OCI-LY7 (cell line): ENCODE data around the gene RNF149. TPM values are rescaled to one million over a fixed set of nuclear protein-coding genes. Genes with fewer than 3 reads are reported as not detected.

Experiments
- BruUV-seq: library from RNA; stranded (reverse); fragments of 400-500 nt; replicated peaks from 2 replicates; lab custom pipeline; 2021; lab: Mats Ljungman, UMichigan
- CTCF ChIA-PET: fragments of 300-600 bp; sonication (Branson Sonifier 250); formaldehyde crosslinking; loops from one replicate; lab custom pipeline; 2022; ENCODE audit warnings: antibody characterized with exemption; ENCODE audit not compliant: unreplicated experiment; lab: Charles Lee
- POLR2A ChIA-PET: fragments of 300-600 bp; sonication (Branson Sonifier 250); formaldehyde crosslinking; loops from one replicate; lab custom pipeline; 2022; ENCODE audit warnings: antibody characterized with exemption; lab: Charles Lee
- DNase-seq: peaks from one replicate; pipeline ENCODE4 v3.0.0-alpha.2; 2015; ENCODE audit warnings: low spot score
- H2AFZ ChIP-seq: fragments of 200-600 bp; sonication (generic), shearing (Covaris generic); 2 replicates; pipeline ENCODE4 v1.6.1; 2014; ENCODE audit warnings: mild to moderate bottlenecking, antibody characterized with exemption, low read length, moderate library complexity
- H3K27ac ChIP-seq: fragments of 200-600 bp; sonication (generic); 2 replicates; pipeline ENCODE4 v1.5.1; 2014; ENCODE audit warnings: mixed run types, low read depth, mild to moderate bottlenecking, moderate library complexity, low read length, inconsistent platforms; ENCODE audit not compliant: poor library complexity, severe bottlenecking
- H3K36me3 ChIP-seq: fragments of 200-600 bp; sonication (generic); 2 replicates; pipeline ENCODE4 v1.6.1; 2014; ENCODE audit warnings: mild to moderate bottlenecking, antibody characterized with exemption, low read length, moderate library complexity, mixed read lengths; ENCODE audit not compliant: insufficient read depth
- H3K4me1 ChIP-seq: fragments of 200-600 bp; sonication (generic); 2 replicates; pipeline ENCODE4 v1.5.1; 2014; ENCODE audit warnings: mild to moderate bottlenecking, low read length; ENCODE audit not compliant: insufficient read depth, poor library complexity, severe bottlenecking
- H3K4me2 ChIP-seq: fragments of 200-600 bp; sonication (generic); 2 replicates; pipeline ENCODE4 v1.6.1; 2014; ENCODE audit warnings: mild to moderate bottlenecking, low read length
- H3K4me3 ChIP-seq: fragments of 200-600 bp; sonication (generic); 2 replicates; pipeline ENCODE4 v1.5.1; 2014; ENCODE audit warnings: mild to moderate bottlenecking, low read depth, low read length; ENCODE audit not compliant: poor library complexity, severe bottlenecking
- H3K79me2 ChIP-seq: fragments of 200-600 bp; sonication (generic); 2 replicates; pipeline ENCODE4 v1.6.1; 2016; ENCODE audit warnings: low read depth, mild to moderate bottlenecking, low read length, moderate library complexity, mixed read lengths; ENCODE audit not compliant: insufficient read depth
- H3K9me2 ChIP-seq: fragments of 200-600 bp; sonication (generic); 2 replicates; pipeline ENCODE4 v1.6.1; 2016; ENCODE audit warnings: mild to moderate bottlenecking, low read length, mixed read lengths; ENCODE audit not compliant: insufficient read depth
- H3K9me3 ChIP-seq: fragments of 200-600 bp; sonication (generic); 2 replicates; pipeline ENCODE4 v1.6.1; 2014; ENCODE audit warnings: mild to moderate bottlenecking, mixed run types, low read length, mixed read lengths
- H4K20me1 ChIP-seq: fragments of 200-600 bp; sonication (generic); 2 replicates; pipeline ENCODE4 v1.6.1; 2014; ENCODE audit warnings: mild to moderate bottlenecking, antibody characterized with exemption, low read length, moderate library complexity, mixed read lengths; ENCODE audit not compliant: insufficient read depth
- CTCF ChIP-seq: fragments of 200-600 bp; sonication (generic); conservative IDR thresholded peaks from 2 replicates; pipeline ENCODE4 v1.5.1; 2014; ENCODE audit warnings: mild to moderate bottlenecking, antibody characterized with exemption, low read length, moderate library complexity, mixed read lengths
- EZH2phosphoT487 ChIP-seq: fragments of 200-600 bp; sonication (generic); IDR thresholded peaks from 2 replicates; pipeline ENCODE4 v1.6.1; 2018; ENCODE audit warnings: low read depth, borderline replicate concordance, mild to moderate bottlenecking, mixed run types, antibody characterized with exemption, low read length, moderate library complexity, mixed read lengths
- intact Hi-C: fragments of 100-400 bp; cut with micrococcal nuclease; formaldehyde crosslinking; loops from one replicate; pipeline ENCODE4 v1.10.0; 2022; ENCODE audit not compliant: unreplicated experiment
- total RNA-seq, 2 experiments: library from RNA; depleted of rRNA in 1 of 2; stranded (reverse); fragments of >200 nt in 1 of 2; shearing (Covaris generic) in 1 of 2; gene quantifications; 2 replicates each; pipeline ENCODE4 v1.2.3, GENCODE V29; 2014 to 2022

The RNF149 gene
- total RNA-seq, 2 experiments from 2014 or later, result 10.3 to 17.9 TPM

DNA sequence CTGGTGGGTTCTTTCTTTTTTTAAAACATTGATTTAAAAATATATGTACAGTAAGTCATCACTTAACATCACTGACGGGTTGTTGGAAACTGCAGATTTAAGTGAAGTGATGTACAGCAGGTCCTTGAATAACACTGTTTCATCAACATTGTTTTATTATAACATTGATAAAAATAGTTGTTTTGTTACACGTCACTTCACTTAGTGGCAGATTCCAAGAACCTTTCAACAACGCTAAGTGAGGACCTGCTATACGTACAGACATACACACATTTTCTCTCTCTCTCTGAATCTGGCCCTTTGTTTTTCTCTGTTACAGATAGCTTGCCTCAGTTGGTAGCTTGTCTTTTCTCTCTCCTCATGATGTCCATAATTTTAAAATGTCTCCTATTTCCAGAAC is 46.4 kb downstream of the RNF149 start:
- Histone ChIP-seq H3K36me3 (peaks cover 94% of the 10 kb centered on the region), H3K9me3 (no peaks in the 10 kb centered on the region), H3K4me1 (no peaks in the 10 kb centered on the region), H3K4me3 (no peak overlapping the region), H3K4me2 (no peak overlapping the region), H3K9me2 (no peaks in the 10 kb centered on the region), H2AFZ (no peak overlapping the region), H4K20me1 (no peaks in the 10 kb centered on the region), H3K79me2 (peaks cover 12% of the 10 kb centered on the region; the same call in 1 of the 2 replicates), H3K27ac (no peak overlapping the region)
- CTCF ChIA-PET, result no interaction called here
- no TSS peak for BruUV-seq
- TF ChIP-seq EZH2phosphoT487 (no peak), CTCF (no peak)
- no peak for DNase-seq
- POLR2A ChIA-PET, result no interaction called here
- intact Hi-C loops, result no loop called here

GRCh38 chr2:101258804-101259203 is 49.7 kb downstream of the RNF149 start:
- peaks cover 81% of the 10 kb centered on the region for H3K36me3 ChIP-seq
- H3K4me2 ChIP-seq, result no peak overlapping the region
- intact Hi-C loops, result loop anchor here (10.0 kb wide), 1 partner anchor 456 kb away; no protein-coding TSS in a partner anchor
- TF ChIP-seq EZH2phosphoT487, result no peak
- TF ChIP-seq CTCF, result no peak
- H3K9me3 ChIP-seq, result no peaks in the 10 kb centered on the region
- BruUV-seq, result no TSS peak
- H3K79me2 ChIP-seq, result peaks cover 41% of the 10 kb centered on the region
- no peak overlapping the region for H3K4me3 ChIP-seq
- H3K9me2 ChIP-seq, result no peaks in the 10 kb centered on the region
- CTCF ChIA-PET, result no interaction called here
- peaks cover 11% of the 10 kb centered on the region for H4K20me1 ChIP-seq
- POLR2A ChIA-PET, result no interaction called here
- H2AFZ ChIP-seq, result no peak overlapping the region
- DNase-seq, result no peak
- H3K27ac ChIP-seq, result no peak overlapping the region
- H3K4me1 ChIP-seq, result peaks cover 19% of the 10 kb centered on the region

GRCh38 chr2:101256316-101256715 is 52.2 kb downstream of the RNF149 start:
- H3K4me2 ChIP-seq, result no peak overlapping the region
- H3K36me3 ChIP-seq, result peaks cover 59% of the 10 kb centered on the region
- H3K27ac ChIP-seq, result no peak overlapping the region
- BruUV-seq, result no TSS peak
- no peak overlapping the region for H3K4me3 ChIP-seq
- H3K9me3 ChIP-seq, result no peaks in the 10 kb centered on the region
- POLR2A ChIA-PET, result interaction anchor here (1.0 kb wide), 1 partner anchor 52 kb away, joined by 3 read pairs; the partner anchor contains the start of gene RNF149
- H4K20me1 ChIP-seq, result peaks cover 16% of the 10 kb centered on the region
- DNase-seq, result no peak
- CTCF ChIA-PET, result no interaction called here
- H3K4me1 ChIP-seq, result peaks cover 30% of the 10 kb centered on the region
- no peak overlapping the region for H2AFZ ChIP-seq
- peaks cover 48% of the 10 kb centered on the region for H3K79me2 ChIP-seq
- intact Hi-C loops, result loop anchor here (10.0 kb wide), 1 partner anchor 458 kb away; no protein-coding TSS in a partner anchor
- H3K9me2 ChIP-seq, result no peaks in the 10 kb centered on the region
- TF ChIP-seq EZH2phosphoT487, result no peak
- TF ChIP-seq CTCF, result no peak
